Endothelial cell of umbilical vein (primary cell): Measurements from ENCODE around the gene ODAD4. TPM values are rescaled to one million over a fixed set of nuclear protein-coding genes. Genes with fewer than 3 reads are reported as not detected.

Experiments
- BruUV-seq: library from RNA; stranded (reverse); fragments of 400-500 nt; replicated peaks from 2 replicates; lab custom pipeline; 2021; lab: Mats Ljungman, UMichigan
- CTCF ChIA-PET: fragments of 300-600, 350-600 bp; sonication (Branson Sonifier 250); formaldehyde crosslinking; loops from one replicate; lab custom pipeline; 2021; ENCODE audit warnings: antibody characterized with exemption, inconsistent platforms; lab: Charles Lee
- POLR2A ChIA-PET: fragments of 300-600, 350-600 bp; sonication (Branson Sonifier 250); formaldehyde crosslinking; loops from one replicate; lab custom pipeline; 2021; ENCODE audit warnings: antibody characterized with exemption, inconsistent platforms; lab: Charles Lee
- DNase-seq: peaks from one replicate; pipeline ENCODE4 v3.0.0-alpha.2; 2011; ENCODE audit warnings: low read depth, low spot score
- FAIRE-seq: peaks from 2 replicates; lab custom pipeline; 2011; peaks lifted over from hg19 to GRCh38; lab: Jason Lieb, UNC
- H2AFZ ChIP-seq: 2 replicates; pipeline ENCODE4 v1.6.0; 2012; ENCODE audit warnings: low read depth, low read length, control low read depth, inconsistent platforms
- H3K27ac ChIP-seq: 2 replicates; pipeline ENCODE4 v1.5.1; 2011; ENCODE audit warnings: low read depth, mild to moderate bottlenecking, control low read depth, low read length, moderate library complexity; ENCODE audit not compliant: insufficient read depth
- H3K27me3 ChIP-seq, 2 experiments: 2 replicates each; pipeline versions ENCODE4 v1.6.0 to v1.6.1; 2011; ENCODE audit warnings: low read length in 2 of 2, mixed read lengths in 1 of 2; ENCODE audit not compliant: control insufficient read depth in 2 of 2, insufficient read depth in 2 of 2
- H3K36me3 ChIP-seq, 2 experiments: 2 replicates in 1 of 2; 3 replicates in 1 of 2; pipeline ENCODE4 v1.5.1; 2011; ENCODE audit warnings: low read length in 2 of 2, mild to moderate bottlenecking in 1 of 2, moderate library complexity in 1 of 2; ENCODE audit not compliant: control insufficient read depth in 2 of 2, insufficient read depth in 2 of 2; ENCODE audit errors: extremely low read depth in 1 of 2
- H3K4me1 ChIP-seq: 3 replicates; pipeline ENCODE4 v1.5.1; 2011; ENCODE audit warnings: mild to moderate bottlenecking, low read length; ENCODE audit not compliant: control insufficient read depth, insufficient read depth; ENCODE audit errors: extremely low read depth
- H3K4me2 ChIP-seq: 2 replicates; pipeline ENCODE4 v1.6.1; 2011; ENCODE audit warnings: low read length, control low read depth, mixed read lengths; ENCODE audit not compliant: insufficient read depth
- H3K4me3 ChIP-seq, 3 experiments: fragments of 200-600 bp in 1 of 3; sonication (generic), shearing (Covaris generic) in 1 of 3; replicated peaks in 1 of 3; 2 replicates each; pipeline ENCODE4 v1.5.1; 2011 to 2016; ENCODE audit warnings: control low read depth in 3 of 3, low read length in 3 of 3, mild to moderate bottlenecking in 2 of 3, inconsistent platforms in 1 of 3, low read depth in 1 of 3, moderate library complexity in 1 of 3; ENCODE audit not compliant: insufficient read depth in 1 of 3
- H3K79me2 ChIP-seq: 2 replicates; pipeline ENCODE4 v1.6.0; 2012; ENCODE audit warnings: low read length, inconsistent platforms; ENCODE audit not compliant: control insufficient read depth, insufficient read depth
- H3K9ac ChIP-seq: replicated peaks from 2 replicates; pipeline ENCODE3; 2011; ENCODE audit warnings: low read length, control low read depth; ENCODE audit not compliant: insufficient read depth; ENCODE audit errors: extremely low read depth
- H3K9me1 ChIP-seq: replicated peaks from 3 replicates; pipeline ENCODE4 v1.6.0; 2011; ENCODE audit warnings: mild to moderate bottlenecking, low read length; ENCODE audit not compliant: control insufficient read depth, insufficient read depth; ENCODE audit errors: extremely low read depth
- H3K9me3 ChIP-seq: replicated peaks from 2 replicates; pipeline ENCODE4 v1.5.1; 2012; ENCODE audit warnings: low read length, inconsistent platforms; ENCODE audit not compliant: control insufficient read depth, insufficient read depth
- H4K20me1 ChIP-seq: replicated peaks from 2 replicates; pipeline ENCODE3; 2011; ENCODE audit warnings: mild to moderate bottlenecking, low read length; ENCODE audit not compliant: control insufficient read depth, insufficient read depth; ENCODE audit errors: extremely low read depth
- EZH2 ChIP-seq: IDR thresholded peaks from 2 replicates; pipeline ENCODE4 v1.6.1; 2012; ENCODE audit warnings: borderline replicate concordance, low read depth, mild to moderate bottlenecking, moderate library complexity, low read length, inconsistent platforms; ENCODE audit not compliant: severe bottlenecking
- FOS ChIP-seq: IDR thresholded peaks from 2 replicates; pipeline ENCODE4 v1.6.1; 2011; ENCODE audit warnings: mild to moderate bottlenecking, low read length, moderate library complexity, borderline replicate concordance; ENCODE audit not compliant: insufficient read depth
- GATA2 ChIP-seq: IDR thresholded peaks from 2 replicates; pipeline ENCODE4 v1.7.0; 2011; ENCODE audit warnings: low read depth, mild to moderate bottlenecking, moderate library complexity, mixed read lengths, low read length; ENCODE audit not compliant: insufficient read length, insufficient read depth
- JUN ChIP-seq: IDR thresholded peaks from 2 replicates; pipeline ENCODE4 v1.6.1; 2011; ENCODE audit warnings: borderline replicate concordance, low read depth; ENCODE audit not compliant: insufficient read length, insufficient read depth
- MAX ChIP-seq: IDR thresholded peaks from 2 replicates; pipeline ENCODE4 v1.6.1; 2011; ENCODE audit not compliant: insufficient read depth, insufficient read length
- MYC ChIP-seq: IDR thresholded peaks from one replicate; pipeline ENCODE4 v1.6.1; 2011; ENCODE audit warnings: mild to moderate bottlenecking, low read depth, low read length
- POLR2A ChIP-seq: IDR thresholded peaks from 2 replicates; pipeline ENCODE4 v1.6.1; 2012; ENCODE audit warnings: low read depth, mild to moderate bottlenecking, control low read depth, low read length
- POLR2AphosphoS5 ChIP-seq: IDR thresholded peaks from 2 replicates; pipeline ENCODE4 v1.6.1; 2012; ENCODE audit warnings: low read depth, mild to moderate bottlenecking, control low read depth, low read length, moderate library complexity; ENCODE audit not compliant: insufficient read depth
- dilution Hi-C: fragments of 300-500 bp; cut with MboI; formaldehyde crosslinking; loops from one replicate; pipeline ENCODE4 v1.15.0; 2019; ENCODE audit warnings: low sequenced_read_pairs; ENCODE audit not compliant: extremely low pct_ligation_motif_present
- intact Hi-C: fragments of 100-400 bp; cut with micrococcal nuclease; formaldehyde crosslinking; loops from one replicate; pipeline ENCODE4 v1.10.0; 2022
- polyA plus RNA-seq, 4 experiments: library from polyadenylated mRNA; depleted of rRNA in 3 of 4; stranded (reverse) in 3 of 4; unstranded in 1 of 4; fragments of >200 nt; gene quantifications; 2 replicates each; pipeline versions ENCODE4 v1.2.1 to v1.2.3, GENCODE V29; 2011 to 2012; ENCODE audit warnings: missing spikeins in 1 of 4
- total RNA-seq: library from RNA; stranded (reverse); gene quantifications from 2 replicates; pipeline ENCODE4 v1.2.3, GENCODE V29; 2021

ODAD4 gene
- total and polyA plus RNA-seq, 2 donors (not counting 3 experiments of a cell fraction or from before 2014, with no cell fraction given): 0.19 to 1.0 TPM

- Histone ChIP-seq H3K36me3 (peaks cover 12 to 13% of the 10 kb centered on the region in 2 experiments), H4K20me1 (no peaks in the 10 kb centered on the region), H3K4me2 (peak overlapping the region; percentile 86), H3K9me1 (no peaks in the 10 kb centered on the region), H3K4me1 (peaks cover 20% of the 10 kb centered on the region), H3K79me2 (peaks cover 66% of the 10 kb centered on the region), H3K9ac (no peak overlapping the region), H3K9me3 (no peaks in the 10 kb centered on the region), H3K4me3 (peak overlapping the region in 2 of 3 experiments; percentile 85 to 88), H2AFZ (no peak overlapping the region), H3K27me3 (no peaks in the 10 kb centered on the region), H3K27ac (no peak overlapping the region)
- intact Hi-C loops (no loop called here), dilution Hi-C loops (no loop called here)
- BruUV-seq: no TSS peak
- ChIA-PET POLR2A (interaction anchor here (0.7 to 1.1 kb wide), 2 partner anchors 12 to 82 kb away, joined by 3 to 6 read pairs; no protein-coding TSS in a partner anchor), CTCF (interaction anchor here (3.2 to 3.3 kb wide), 2 partner anchors 13 to 41 kb away, joined by 22 to 26 read pairs; partner anchors contain the start of gene ODAD4)
- no peak for TF ChIP-seq MYC
- TF ChIP-seq MAX: no peak
- TF ChIP-seq EZH2: no peak
- no peak for TF ChIP-seq POLR2A
- no peak for TF ChIP-seq POLR2AphosphoS5
- no peak for TF ChIP-seq GATA2
- TF ChIP-seq FOS: no peak
- no peak for TF ChIP-seq JUN
- DNase-seq (peak; percentile 29), FAIRE-seq (peak; percentile 46)
Observed at GRCh38 chr17:41917192-41917591, 13.2 kb upstream of the ODAD4 start.
